ENCODE measurements around the gene AKAP9. TPM values are rescaled to one million over a fixed set of nuclear protein-coding genes. Genes with fewer than 3 reads are reported as not detected.
"Not testable (repeated sequence)": the region's sequence is repeated elsewhere in the genome, so short reads cannot be mapped to it uniquely, and the experiment has no call there.

Gene AKAP9
- total and polyA plus RNA-seq, 2 donors (not counting 3 experiments of a cell fraction or from before 2014, with no cell fraction given): 9.5 to 51.6 TPM

DNA sequence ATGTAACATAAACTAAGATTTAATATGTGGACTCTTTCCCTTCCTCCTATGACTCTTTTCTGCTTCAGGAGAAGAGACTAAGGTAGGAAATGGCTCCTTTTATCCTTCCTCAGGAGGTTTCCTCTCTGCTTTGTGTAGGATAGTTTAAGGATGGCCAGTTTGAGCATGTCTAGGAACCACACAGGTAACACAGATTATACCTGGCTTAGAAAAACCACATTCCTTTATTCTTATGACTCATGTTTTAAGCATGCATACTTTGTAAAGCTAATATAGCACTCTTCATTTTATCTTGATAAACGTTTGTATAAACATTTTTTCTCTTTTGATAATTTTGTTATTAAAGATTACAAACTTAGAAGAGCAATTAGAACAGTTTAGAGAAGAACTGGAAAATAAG, 135.8 kb downstream of the AKAP9 start:
- H3K9me3 ChIP-seq (replicated peaks; ENCODE audit: control insufficient read depth, insufficient read depth, low read length): no peaks in the 10 kb centered on the region
- H3K4me2 ChIP-seq (ENCODE audit: insufficient read depth, low read length): no peak overlapping the region
- no TSS peak for BruUV-seq (replicated peaks)
- intact Hi-C loops (cut with micrococcal nuclease): no loop called here
- DNase-seq (ENCODE audit: low read depth, low spot score) (no peak), FAIRE-seq (no peak)
- no peak overlapping the region for H3K9ac ChIP-seq (replicated peaks; ENCODE audit: extremely low read depth, insufficient read depth, low read length)
- H3K79me2 ChIP-seq (ENCODE audit: control insufficient read depth, insufficient read depth, low read length): no peaks in the 10 kb centered on the region
- TF ChIP-seq POLR2A (IDR thresholded peaks at IDR 0.05; ENCODE audit: low read depth, low read length) (no peak), JUN (IDR thresholded peaks at IDR 0.05; ENCODE audit: borderline replicate concordance, insufficient read depth, insufficient read length, low read depth) (peak; percentile 17), FOS (IDR thresholded peaks at IDR 0.05; ENCODE audit: borderline replicate concordance, insufficient read depth, low read length) (no peak)
- no peaks in the 10 kb centered on the region for H3K27me3 ChIP-seq (ENCODE audit: control insufficient read depth in 2 of 2, insufficient read depth in 2 of 2, low read length in 2 of 2)
- peaks cover 0 to 3% of the 10 kb centered on the region in 2 experiments for H3K36me3 ChIP-seq (ENCODE audit: control insufficient read depth in 2 of 2, extremely low read depth in 1 of 2, insufficient read depth in 2 of 2, low read length in 2 of 2)
- H4K20me1 ChIP-seq (replicated peaks; ENCODE audit: control insufficient read depth, extremely low read depth, insufficient read depth, low read length): no peaks in the 10 kb centered on the region
- no peak overlapping the region for H2AFZ ChIP-seq (ENCODE audit: low read depth, low read length)
- ChIA-PET CTCF (no interaction called here), POLR2A (no interaction called here)
- no peaks in the 10 kb centered on the region for H3K9me1 ChIP-seq (replicated peaks; ENCODE audit: control insufficient read depth, extremely low read depth, insufficient read depth, low read length)
- H3K4me1 ChIP-seq (ENCODE audit: control insufficient read depth, extremely low read depth, insufficient read depth, low read length): peaks cover 7% of the 10 kb centered on the region
- no peak overlapping the region for H3K4me3 ChIP-seq (replicated peaks in 1 of 3; ENCODE audit: insufficient read depth in 1 of 3, low read depth in 1 of 3, low read length in 3 of 3)
- no peak overlapping the region for H3K27ac ChIP-seq (ENCODE audit: insufficient read depth, low read depth, low read length)
- dilution Hi-C loops (cut with MboI; ENCODE audit: extremely low pct_ligation_motif_present, low sequenced_read_pairs): no loop called here

DNA sequence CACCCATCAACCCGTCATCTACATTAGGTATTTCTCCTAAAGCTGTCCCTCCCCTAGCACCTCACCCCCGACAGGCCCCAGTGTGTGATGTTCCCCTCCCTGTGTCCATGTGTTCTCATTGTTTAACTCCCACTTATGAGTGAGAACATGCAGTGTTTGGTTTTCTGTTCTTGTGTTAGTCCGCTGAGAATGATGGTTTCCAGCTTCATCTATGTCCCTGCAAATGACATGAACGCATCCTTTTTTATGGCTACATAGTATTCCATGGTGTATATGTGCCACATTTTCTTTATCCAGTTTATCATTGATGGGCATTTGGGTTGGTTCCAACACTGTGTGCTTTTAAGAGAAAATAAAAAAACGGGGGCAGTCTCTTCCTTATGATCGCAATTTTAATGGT, 143.3 kb downstream of the AKAP9 start:
- H3K27me3 ChIP-seq (ENCODE audit: control insufficient read depth in 2 of 2, insufficient read depth in 2 of 2, low read length in 2 of 2); H3K9me3 ChIP-seq (replicated peaks; ENCODE audit: control insufficient read depth, insufficient read depth, low read length); H2AFZ ChIP-seq (ENCODE audit: low read depth, low read length); H3K9me1 ChIP-seq (replicated peaks; ENCODE audit: control insufficient read depth, extremely low read depth, insufficient read depth, low read length); H3K4me2 ChIP-seq (ENCODE audit: insufficient read depth, low read length); dilution Hi-C loops (cut with MboI; ENCODE audit: extremely low pct_ligation_motif_present, low sequenced_read_pairs); H3K27ac ChIP-seq (ENCODE audit: insufficient read depth, low read depth, low read length); H4K20me1 ChIP-seq (replicated peaks; ENCODE audit: control insufficient read depth, extremely low read depth, insufficient read depth, low read length); H3K4me1 ChIP-seq (ENCODE audit: control insufficient read depth, extremely low read depth, insufficient read depth, low read length); POLR2A ChIA-PET; H3K9ac ChIP-seq (replicated peaks; ENCODE audit: extremely low read depth, insufficient read depth, low read length); H3K79me2 ChIP-seq (ENCODE audit: control insufficient read depth, insufficient read depth, low read length); CTCF ChIA-PET; FAIRE-seq; H3K4me3 ChIP-seq (replicated peaks in 1 of 3; ENCODE audit: insufficient read depth in 1 of 3, low read depth in 1 of 3, low read length in 3 of 3); intact Hi-C loops (cut with micrococcal nuclease); BruUV-seq (replicated peaks); DNase-seq (ENCODE audit: low read depth, low spot score): not testable (repeated sequence)
- peaks cover 6 to 12% of the 10 kb centered on the region in 2 experiments for H3K36me3 ChIP-seq (ENCODE audit: control insufficient read depth in 2 of 2, extremely low read depth in 1 of 2, insufficient read depth in 2 of 2, low read length in 2 of 2)

Measured in endothelial cell of umbilical vein (primary cell).